ENCODE measurements around the gene IL17D.

DNA sequence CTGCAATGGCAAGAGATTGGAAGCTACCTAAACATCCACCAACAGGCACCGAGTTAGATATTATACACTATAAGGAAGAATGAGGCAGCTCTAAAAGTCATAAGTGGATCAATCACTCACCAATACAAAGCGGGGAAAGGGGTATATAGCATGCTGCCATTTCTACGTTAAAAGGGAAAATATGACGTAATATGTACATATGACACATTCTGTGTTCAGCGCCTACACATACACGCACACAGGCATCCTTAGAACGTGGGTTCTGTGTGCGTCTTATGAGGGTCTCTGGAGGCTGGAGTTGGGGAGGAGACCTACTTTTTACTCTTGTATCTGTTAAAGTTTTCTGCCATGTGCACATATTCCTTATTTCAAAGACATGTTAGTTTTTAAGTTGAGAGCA, 5.9 kb downstream of the IL17D start:
- no peak for TF ChIP-seq CTCF (IDR thresholded peaks at IDR 0.05)
- TF ChIP-seq POLR2A (IDR thresholded peaks at IDR 0.05) = no peak

Data from tibial nerve (tissue), 3 donors.